ENCODE data around the gene ADAP2. TPM values are rescaled to one million over a fixed set of nuclear protein-coding genes. Genes with fewer than 3 reads are reported as not detected.
A peak's percentile ranks its signal among the peaks of the same experiment; 100 is the strongest.
"Not testable (repeated sequence)": the region's sequence is repeated elsewhere in the genome, so short reads cannot be mapped to it uniquely, and the experiment has no call there.

Gene ADAP2
- polyA plus RNA-seq (2013, experiment 1 of 2; ENCODE audit: insufficient read length), result 0.08 TPM
- 0.08 TPM for polyA plus RNA-seq (2013, experiment 2 of 2; ENCODE audit: insufficient read length)

DNA sequence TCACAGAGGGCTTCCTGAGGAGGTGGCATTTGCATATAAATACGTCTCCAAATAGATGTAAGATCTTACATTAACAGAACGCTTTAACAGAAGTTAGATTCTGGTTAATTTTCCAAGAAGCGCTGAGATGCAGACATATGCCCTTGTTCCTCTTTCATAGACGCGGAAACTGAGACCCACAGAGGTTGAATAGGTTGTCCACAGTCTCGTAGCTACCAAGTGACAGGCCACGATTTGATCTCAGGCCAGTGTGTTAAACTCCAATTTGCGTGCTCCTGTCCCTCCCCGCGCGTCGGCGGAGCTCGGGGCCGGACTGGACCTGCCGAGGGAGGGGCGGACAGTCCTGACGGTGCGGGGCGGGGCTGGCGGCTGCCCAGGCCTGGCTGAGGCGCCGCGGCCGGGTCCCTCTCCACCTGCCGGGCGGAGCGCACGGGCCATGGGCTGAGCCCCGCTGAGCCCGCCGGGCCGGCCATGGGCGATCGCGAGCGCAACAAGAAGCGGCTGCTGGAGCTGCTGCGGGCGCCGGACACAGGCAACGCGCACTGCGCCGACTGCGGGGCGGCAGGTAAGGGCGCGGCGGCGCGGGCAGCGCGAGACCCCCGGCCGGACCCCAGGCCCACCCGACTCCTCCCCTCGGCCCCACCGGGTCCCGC, at the start of gene ADAP2:
Gene ADAP2 (plus strand): TSS at position 402 of the 653 bp plus-strand sequence. CDS start 70 bp downstream, at position 472.
- DNase-seq, result no peak

- DNase-seq, result no peak
Measured at GRCh38 chr17:30886187-30886586, 35.6 kb upstream of the ADAP2 start.

DNA sequence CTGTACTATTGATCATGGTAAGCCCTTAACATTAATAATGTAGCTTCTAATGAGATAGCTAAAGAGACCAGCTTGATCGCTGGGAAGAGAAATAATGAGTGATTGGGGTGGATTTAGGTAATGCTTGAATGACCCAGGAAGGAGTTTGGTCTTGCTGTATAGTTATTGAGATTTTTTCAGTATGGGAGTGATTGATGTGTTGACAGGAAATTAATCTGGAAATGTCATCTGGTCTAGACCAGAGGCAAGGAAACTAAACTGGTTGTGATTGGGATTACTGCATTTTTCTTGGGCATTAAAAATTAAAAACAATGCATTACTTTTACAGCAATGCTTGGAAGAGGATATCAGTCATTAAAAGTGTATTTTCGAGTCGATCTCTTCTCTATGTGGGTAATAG, 27.5 kb upstream of the ADAP2 start:
- no peak for DNase-seq

- DNase-seq, result no peak
Measured at GRCh38 chr17:30897311-30897710, 24.4 kb upstream of the ADAP2 start.

DNA sequence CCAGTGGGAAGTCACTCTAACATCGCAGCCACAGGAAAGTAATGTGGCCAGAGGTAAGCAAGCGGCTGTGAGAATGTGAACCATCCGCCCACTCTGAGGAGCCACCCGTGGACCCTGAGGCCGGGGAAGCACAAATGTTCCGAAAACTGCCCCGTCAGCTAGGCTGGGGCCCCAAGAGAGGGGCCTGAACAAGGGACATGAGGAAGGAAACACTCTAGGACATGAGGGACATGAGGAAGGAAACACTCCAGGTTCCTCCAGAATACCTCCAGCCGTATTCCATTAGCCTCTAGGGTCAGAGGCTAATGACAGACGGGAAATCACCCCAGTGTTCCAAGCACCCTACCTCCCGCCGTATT, 16.0 kb upstream of the ADAP2 start:
- DNase-seq, result no peak

- peak; percentile 91 for DNase-seq
Measured at GRCh38 chr17:30906101-30906911, 15.4 kb upstream of the ADAP2 start, which contains the start of gene TEFM. Gene TEFM (minus strand): TSS chr17:30906238. CDS start chr17:30906198, 40 bp downstream.

- no peak for DNase-seq
Measured at GRCh38 chr17:30908717-30909420, 12.9 kb upstream of the ADAP2 start.

GRCh38 chr17:30910151-30910550, 11.6 kb upstream of the ADAP2 start:
- DNase-seq, result not testable (repeated sequence)

- DNase-seq, result no peak
Measured at GRCh38 chr17:30913955-30914354, 7.8 kb upstream of the ADAP2 start.

DNA sequence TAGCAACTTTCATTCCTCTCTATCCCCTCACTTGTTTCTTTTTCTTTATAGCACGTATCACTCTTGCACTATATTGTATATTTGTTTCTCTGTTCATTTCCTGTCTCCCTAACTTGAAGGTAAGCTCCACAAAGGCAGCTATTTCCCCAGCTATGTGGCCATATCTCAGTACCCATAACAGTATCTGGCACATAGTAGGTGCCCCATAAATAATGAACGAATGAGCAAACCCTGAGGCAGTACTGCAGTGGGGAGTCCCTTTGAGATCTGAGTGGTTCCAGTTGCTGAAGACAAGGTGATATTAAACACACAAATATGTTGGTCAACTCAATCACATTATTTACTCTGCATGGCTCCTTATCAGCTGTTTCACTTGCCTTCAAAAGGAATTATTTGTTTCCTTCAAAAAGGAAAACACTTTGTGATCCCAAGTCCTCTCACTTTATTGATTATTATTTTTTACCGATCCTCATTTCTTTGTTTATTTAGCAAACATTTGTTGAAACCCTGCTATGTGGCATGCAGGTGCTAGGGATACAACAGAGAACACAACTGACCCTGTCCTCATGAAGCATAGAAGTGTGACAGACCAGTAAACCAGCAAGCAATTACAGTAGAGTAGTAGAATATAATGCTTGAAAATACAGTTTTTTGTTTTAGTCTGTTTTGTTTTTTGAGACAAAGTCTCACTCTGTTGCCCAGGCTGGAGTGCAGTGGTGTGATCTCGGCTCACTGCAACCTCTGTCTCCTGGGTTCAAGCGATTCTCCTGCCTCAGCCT, 5.7 kb upstream of the ADAP2 start:
- no peak for DNase-seq

DNA sequence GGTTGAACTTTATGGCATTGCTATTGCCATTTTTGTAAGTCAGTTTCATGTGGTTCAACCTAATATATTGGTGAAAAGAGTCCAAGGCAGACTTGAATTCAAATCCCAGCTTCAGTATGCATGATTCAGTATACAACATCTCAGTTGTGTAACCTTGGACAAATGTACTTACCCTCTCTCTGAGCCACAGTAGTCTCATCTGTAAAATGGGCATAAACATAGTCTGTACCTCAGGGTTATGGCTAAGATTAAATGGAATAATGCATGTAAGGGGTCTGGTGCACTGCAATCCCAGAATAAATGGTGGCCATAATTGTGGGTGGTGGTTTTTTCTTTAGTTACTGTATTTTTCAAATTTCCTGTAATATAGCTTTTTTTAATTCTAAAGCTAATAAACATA, 4.7 kb upstream of the ADAP2 start:
- DNase-seq, result no peak

GRCh38 chr17:30920282-30920681, 1.5 kb upstream of the ADAP2 start:
- DNase-seq, result peak; percentile 45

GRCh38 chr17:30920683-30921543, 832 bp upstream of the ADAP2 start:
- DNase-seq, result no peak

- DNase-seq, result no peak
Measured at GRCh38 chr17:30922235-30923030, 688 bp downstream of the ADAP2 start.

- DNase-seq, result no peak
Measured at GRCh38 chr17:30924341-30924740, 2.6 kb downstream of the ADAP2 start.

DNA sequence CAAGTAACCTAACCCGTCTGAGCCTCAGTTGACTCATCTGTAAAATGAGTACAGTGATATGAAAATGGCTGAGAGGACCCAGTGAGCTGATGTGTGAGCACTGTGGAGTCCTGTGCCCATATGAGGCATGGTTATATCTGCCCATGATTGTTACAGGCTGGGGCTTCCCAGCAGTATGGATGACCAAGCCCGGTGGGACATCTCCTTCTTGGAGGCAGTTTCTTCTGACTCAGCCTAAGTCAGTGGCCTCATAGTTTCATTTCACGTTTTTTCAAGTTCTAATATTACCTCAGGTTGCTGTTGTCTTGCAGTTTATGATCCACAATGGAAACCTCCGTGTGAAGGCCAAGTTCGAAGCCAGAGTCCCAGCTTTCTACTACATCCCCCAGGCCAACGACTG, 4.8 kb downstream of the ADAP2 start:
- no peak for DNase-seq

- DNase-seq, result no peak
Measured at GRCh38 chr17:30927756-30928155, 6.0 kb downstream of the ADAP2 start.

- no peak for DNase-seq
Measured at GRCh38 chr17:30928584-30928983, 6.8 kb downstream of the ADAP2 start.

- DNase-seq, result no peak
Measured at GRCh38 chr17:30929081-30929633, 7.4 kb downstream of the ADAP2 start.

GRCh38 chr17:30929861-30930260, 8.1 kb downstream of the ADAP2 start:
- DNase-seq, result not testable (repeated sequence)

All from fibroblast of skin of back (primary cell).